Activated naive CD4-positive, alpha-beta T cell treated with Interleukin-2 at 50 U/mL for 16 hours (primary cell): ENCODE measurements around the gene TRPC4.

Experiments used
- DNase-seq: peaks from one replicate; pipeline ENCODE4 v3.0.0-alpha.2; 2020

The TRPC4 gene

DNA sequence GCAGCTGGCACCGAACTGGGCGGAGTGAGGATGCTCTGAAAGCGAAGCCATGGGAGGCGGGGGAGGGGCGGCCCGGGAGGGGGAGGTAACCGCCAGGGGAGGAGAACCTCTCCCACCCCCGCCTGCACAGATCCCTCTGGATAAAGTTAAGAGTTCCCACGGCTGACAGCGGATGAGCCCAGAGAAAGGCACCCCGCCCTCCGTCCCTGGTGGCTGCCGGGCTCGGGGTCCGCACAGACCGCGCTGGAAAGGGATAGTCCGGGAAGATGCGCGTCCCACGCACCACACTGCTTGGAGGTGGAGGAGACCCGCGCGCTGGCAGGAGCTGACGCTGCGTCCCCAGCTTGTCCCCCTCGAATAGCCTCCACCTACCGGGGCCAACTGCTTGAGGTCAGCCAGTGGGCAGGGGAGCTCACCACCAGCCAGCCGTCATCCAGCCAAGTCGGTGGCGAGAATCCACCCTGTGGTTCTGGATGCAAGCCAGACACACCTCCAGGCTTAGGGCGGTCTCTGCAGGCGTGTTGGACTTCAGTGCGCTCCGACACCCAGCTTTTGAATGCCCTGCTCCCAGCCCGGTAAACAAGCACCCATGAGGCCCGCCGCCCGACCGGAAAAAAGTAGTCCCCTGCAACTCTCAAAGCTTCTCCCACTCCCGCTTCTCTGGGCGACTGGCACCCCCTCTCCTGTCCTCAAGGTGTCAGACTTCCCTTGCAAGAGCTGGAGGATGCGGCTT is at the start of gene TRPC4:
Gene TRPC4 (minus strand): TSS at position 17 of the 733 bp plus-strand sequence. CDS start 86,439 bp downstream, outside the sequence.
- DNase-seq: no peak

GRCh38 chr13:37918751-37919150 is 49.2 kb upstream of the TRPC4 start:
- DNase-seq: no peak

- no peak for DNase-seq
These were observed 48.6 kb upstream of the TRPC4 start for GRCh38 chr13:37918116-37918714.

GRCh38 chr13:37914781-37915391 is 45.3 kb upstream of the TRPC4 start:
- no peak for DNase-seq

DNA sequence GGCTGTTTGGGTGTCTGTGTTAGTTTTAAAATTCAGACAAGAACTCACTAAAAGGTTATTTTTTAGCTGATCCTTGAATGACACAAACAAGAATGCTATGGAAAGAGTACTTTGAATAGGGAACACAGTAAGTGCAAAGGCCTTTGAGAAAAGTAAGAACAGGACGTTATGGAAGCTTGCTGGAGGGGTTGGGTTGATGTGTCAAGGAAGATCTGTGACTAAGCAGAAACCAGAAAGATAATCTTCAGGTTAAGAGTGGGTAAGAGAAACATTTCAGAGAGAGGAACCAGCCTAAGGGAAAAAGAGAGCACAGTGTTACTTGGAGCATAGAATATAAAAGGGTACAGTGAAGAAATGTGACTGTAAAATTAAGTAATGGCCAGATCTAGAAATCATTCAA is 41.2 kb upstream of the TRPC4 start:
- DNase-seq: no peak

- DNase-seq: no peak
These were observed 37.3 kb upstream of the TRPC4 start for GRCh38 chr13:37906880-37907279.

DNA sequence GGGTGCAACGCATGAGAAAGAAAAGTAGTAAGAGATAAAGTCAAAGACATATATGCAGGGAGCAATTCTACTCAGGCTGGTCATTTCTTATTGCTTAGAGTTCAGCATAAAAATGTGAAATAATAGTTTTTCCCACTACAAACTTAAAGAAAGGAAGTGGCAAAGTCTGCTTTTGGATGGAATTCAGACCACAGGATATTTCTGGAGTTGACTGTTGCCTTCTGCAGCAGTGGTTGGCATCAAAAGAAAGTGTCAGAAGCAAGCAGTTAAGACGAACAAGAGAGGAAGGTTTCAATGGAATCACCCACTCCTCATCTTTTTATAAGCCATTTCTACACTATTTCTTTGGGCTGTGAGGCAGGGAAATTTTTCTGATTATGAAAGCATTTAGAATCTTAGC is 36.2 kb upstream of the TRPC4 start:
- no peak for DNase-seq

GRCh38 chr13:37899753-37900152 is 30.2 kb upstream of the TRPC4 start:
- DNase-seq: no peak

- no peak for DNase-seq
These were observed 23.7 kb upstream of the TRPC4 start for GRCh38 chr13:37893321-37893720.

GRCh38 chr13:37889820-37890219 is 20.2 kb upstream of the TRPC4 start:
- DNase-seq: no peak

- no peak for DNase-seq
These were observed 19.5 kb upstream of the TRPC4 start for GRCh38 chr13:37889102-37889501.

GRCh38 chr13:37886879-37887278 is 17.3 kb upstream of the TRPC4 start:
- no peak for DNase-seq

GRCh38 chr13:37884674-37885073 is 15.1 kb upstream of the TRPC4 start:
- no peak for DNase-seq

- DNase-seq: no peak
These were observed 14.5 kb upstream of the TRPC4 start for GRCh38 chr13:37884026-37884425.

DNA sequence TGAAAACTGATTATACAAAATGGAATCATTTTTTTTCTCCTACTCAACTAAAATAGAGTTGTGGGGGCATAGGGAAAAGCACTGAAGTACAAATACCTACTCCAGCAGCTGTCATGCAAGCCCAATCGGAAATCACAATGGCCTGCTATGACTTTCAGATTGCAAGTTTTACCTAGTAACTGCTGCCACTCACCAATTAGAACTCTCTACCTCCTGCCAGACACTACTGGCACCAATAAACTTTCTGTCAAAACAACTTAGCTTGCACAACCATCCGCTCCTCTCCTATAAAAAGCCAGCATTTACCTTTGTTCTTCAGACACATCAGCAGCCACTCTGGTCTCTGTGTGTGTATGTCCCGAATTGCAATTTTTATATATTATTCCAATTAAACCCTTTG is 9.3 kb upstream of the TRPC4 start:
- DNase-seq: no peak

- no peak for DNase-seq
These were observed 8.9 kb upstream of the TRPC4 start for GRCh38 chr13:37878496-37878895.

GRCh38 chr13:37870895-37871550 is 1.5 kb upstream of the TRPC4 start:
- no peak for DNase-seq

GRCh38 chr13:37870489-37870845 is 895 bp upstream of the TRPC4 start:
- no peak for DNase-seq

GRCh38 chr13:37869506-37869755 is 141 bp downstream of the TRPC4 start:
- no peak for DNase-seq

DNA sequence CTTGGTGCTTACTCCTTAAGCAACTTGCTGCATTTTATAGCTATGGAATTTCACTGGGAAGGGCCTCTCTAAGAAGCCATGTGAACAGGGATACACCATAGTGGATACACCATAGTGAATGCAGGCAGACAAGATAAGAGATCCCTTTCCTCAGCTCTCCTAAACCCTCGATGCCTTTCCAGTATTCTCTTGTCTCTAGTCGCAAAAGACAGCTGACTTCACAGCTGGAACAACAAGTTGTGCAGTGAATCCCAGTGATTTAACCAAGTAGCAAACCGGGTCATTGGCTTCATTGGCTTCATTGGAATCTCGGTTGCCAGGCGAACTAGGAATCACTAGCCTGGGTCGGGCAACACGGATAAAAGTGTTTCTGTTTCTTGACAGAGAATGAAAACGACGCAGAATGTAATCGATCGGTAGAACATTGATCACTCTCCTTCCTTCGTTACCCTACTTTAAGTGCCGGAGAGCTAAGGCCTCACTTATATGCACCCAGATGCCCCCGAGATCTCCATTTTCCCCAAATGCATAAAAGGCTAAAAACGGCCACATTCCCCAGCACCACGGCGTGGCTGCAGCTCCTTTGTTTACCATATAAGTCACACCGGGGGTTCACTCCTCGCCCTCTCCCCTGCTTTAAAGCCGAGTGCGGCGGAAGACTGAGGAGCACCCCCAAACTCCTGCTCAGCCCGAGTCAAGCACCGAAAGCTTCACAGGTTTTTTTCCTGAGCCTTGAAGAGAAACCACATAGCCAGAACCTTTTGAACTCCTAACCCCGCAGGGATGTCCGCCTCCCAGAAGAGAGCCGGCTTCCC is 674 bp downstream of the TRPC4 start:
- no peak for DNase-seq

GRCh38 chr13:37863708-37864107 is 5.9 kb downstream of the TRPC4 start:
- DNase-seq: no peak

DNA sequence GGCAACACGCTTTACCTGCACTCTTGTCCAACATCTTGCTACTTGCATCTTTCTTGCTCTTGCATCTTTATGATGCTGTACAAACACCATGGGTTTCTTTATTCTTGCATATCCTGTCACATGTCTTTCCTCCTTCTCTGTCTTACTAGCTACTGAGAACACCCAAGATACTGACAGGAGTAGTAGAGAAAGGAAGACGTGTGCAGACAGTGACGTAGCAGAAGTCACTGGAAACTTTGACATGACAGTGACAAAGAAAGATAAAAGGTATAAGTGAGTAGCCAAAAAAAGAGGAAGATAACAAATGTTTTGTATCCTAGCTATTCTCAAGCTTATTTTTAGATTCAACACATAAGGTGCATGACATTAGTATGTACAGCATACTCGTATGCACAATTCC is 34.2 kb downstream of the TRPC4 start:
- no peak for DNase-seq

- no peak for DNase-seq
These were observed 36.2 kb downstream of the TRPC4 start for GRCh38 chr13:37833411-37833810.
